NCI-H1048 (cell line): ENCODE measurements around the gene ITPR3.
"Not testable (repeated sequence)": the region's sequence is repeated elsewhere in the genome, so short reads cannot be mapped to it uniquely, and the experiment has no call there.

Experiments
- DNase-seq: peaks from one replicate; lab custom pipeline; 2025; lab: John Stamatoyannopoulos, UW

The ITPR3 gene

GRCh38 chr6:33591424-33592032 is 29.6 kb upstream of the ITPR3 start:
- no peak for DNase-seq

- no peak for DNase-seq
These were observed 28.9 kb upstream of the ITPR3 start for GRCh38 chr6:33592280-33592594.

DNA sequence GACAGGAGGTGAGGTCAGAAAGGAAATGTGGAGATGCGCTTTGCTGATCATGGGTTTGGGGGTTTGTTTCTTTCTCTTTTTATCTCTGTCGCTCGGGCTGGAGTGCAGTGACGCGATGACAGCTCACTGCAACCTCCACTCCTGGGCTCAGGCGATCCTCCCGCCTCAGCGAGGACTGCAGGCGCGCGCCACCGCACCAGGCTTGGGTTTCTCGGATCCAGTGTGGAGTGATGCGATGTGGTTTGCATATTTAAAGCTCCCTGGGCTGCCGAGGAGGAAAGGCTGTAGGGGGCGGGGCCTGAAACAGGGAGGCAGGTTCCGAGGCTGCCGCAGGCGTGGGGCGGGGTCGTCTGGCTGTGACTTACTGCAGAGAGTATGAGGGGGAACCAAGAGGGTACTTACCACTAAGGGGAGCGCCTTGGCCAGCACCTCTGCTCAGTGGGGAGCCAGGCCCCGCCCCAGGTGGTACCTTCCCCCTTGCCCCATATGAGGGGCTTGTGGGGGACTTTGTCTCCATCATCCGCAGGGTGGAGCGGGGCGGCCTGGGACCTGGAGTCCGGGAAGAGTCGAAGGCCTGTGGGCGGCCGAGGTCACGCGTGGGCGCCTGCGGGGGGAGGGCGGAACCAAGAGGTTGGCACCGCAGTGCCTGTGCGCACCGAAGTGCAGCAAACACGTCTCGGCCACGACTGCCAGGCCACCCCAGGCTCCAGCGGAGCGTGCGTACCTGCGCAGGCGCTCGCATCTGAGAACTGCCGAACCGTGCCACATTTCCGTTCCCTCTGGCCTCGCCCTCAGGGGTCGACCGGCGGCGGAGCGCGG is 28.3 kb upstream of the ITPR3 start:
- no peak for DNase-seq

DNA sequence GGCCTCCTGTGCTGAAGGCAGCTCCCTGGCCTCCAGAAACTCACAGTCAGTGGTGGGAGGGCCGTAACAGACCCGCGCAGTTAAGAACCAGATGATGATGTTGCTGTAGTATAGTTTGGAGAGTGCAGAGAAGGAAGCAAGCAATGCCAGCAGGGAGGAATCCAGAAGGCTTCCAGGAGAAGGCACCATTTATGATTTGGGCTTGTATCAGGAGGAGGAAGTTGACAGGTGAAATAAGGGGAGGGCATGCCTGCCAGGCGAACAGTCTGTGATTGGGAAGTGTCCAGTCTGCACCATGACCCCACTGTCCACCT is 27.8 kb upstream of the ITPR3 start:
- no peak for DNase-seq

- no peak for DNase-seq
These were observed 25.9 kb upstream of the ITPR3 start for GRCh38 chr6:33595001-33595846.

DNA sequence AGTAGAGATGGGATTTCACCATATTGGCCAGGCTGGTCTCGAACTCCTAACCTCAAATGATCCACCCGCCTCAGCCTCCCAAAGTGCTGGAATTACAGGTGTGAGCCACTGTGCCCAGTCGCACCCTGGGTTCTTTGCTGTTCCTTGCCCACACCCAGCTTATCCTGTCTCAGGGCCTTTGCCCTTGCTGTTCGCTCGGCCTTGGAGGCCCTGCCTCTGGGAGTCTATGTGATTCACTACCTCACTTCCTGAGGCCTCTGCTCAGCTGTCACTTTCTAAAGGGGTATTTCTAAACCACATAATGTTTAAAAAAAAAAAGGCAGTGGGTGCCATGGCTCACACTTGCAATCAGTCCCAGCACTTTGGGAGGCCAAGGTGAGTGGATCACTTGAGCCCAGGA is 24.2 kb upstream of the ITPR3 start:
- DNase-seq: not testable (repeated sequence)

DNA sequence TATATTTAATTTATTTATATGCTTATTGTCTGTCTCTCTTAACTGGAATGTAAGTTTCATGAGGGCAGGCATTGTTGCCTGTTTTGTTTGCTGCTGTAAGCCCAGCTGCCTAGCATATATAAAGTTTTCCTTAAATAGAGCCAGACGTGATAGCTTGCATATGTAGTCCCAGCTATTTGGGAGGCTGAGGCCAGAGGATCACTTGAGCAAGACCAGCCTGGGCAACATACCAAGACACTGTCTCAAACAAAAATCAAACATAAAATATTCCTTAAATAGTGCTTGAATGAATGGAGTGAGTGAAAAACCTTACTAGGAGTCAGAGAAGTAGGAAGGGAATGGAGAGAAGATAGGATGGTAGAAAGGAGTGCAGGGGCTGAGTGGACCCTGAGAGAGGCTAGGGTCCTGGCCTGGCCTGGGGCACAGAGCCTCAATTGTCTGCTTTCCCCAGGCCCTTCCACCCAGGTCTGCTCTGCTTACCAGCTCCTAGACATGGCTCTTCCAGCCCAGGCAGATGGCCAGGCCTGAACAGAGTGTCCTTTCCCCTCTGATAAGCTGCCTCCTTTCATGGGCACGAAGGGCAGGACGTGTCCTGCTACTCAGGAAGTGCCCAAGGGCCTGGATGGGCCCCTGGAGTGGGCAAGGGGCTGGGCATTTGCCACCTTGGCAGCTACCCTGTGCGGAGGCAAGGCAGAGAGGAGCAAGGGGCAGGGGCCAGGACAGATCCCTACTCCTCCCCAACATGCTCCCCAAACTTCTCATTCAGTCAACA is 23.4 kb upstream of the ITPR3 start:
- no peak for DNase-seq

- DNase-seq: no peak
These were observed 21.6 kb upstream of the ITPR3 start for GRCh38 chr6:33599413-33599938.

GRCh38 chr6:33600761-33601160 is 20.4 kb upstream of the ITPR3 start:
- no peak for DNase-seq

- DNase-seq: no peak
These were observed 18.9 kb upstream of the ITPR3 start for GRCh38 chr6:33602180-33602579.

GRCh38 chr6:33604941-33605854 is 15.9 kb upstream of the ITPR3 start:
- no peak for DNase-seq

DNA sequence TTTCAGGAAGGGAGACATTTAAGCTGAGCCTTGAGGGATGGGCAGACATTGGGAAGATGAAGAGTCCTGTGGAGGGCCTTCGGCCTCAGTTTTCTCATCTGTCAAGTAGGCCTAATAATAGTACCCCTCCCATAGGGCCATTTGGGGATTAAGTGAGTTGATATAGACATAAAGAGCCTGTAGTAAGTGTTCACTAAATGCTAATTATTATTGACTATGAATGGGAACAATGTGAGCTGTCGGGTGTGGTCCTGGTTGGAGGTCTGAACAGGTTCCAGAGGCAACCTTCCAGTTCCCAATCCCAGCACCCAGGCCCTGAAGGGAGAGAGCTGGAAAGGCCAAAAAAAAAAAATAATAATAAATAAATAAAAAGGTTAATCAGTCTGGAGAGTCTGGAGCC is 14.5 kb upstream of the ITPR3 start:
- no peak for DNase-seq

- no peak for DNase-seq
These were observed 13.9 kb upstream of the ITPR3 start for GRCh38 chr6:33607126-33607783.

- DNase-seq: no peak
These were observed 13.3 kb upstream of the ITPR3 start for GRCh38 chr6:33607784-33608161.

DNA sequence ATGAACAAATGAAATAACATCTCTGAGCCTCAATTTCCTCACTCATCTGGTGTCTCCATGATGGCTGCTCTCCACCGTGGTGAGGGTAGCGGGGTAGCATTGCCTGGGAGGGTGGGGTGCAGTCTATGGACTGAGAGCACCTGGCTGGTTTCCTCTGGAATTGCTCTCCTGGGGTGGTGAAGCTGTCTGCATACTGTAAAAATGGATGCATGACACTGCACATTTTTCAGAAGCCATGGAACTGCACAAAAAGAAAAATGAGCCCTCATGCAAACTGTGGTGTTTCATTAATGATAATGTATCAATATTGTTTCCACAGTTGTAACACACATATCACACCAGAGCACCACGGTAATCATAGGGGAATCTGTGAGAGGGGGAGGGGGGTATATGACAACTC is 12.1 kb upstream of the ITPR3 start:
- DNase-seq: no peak

DNA sequence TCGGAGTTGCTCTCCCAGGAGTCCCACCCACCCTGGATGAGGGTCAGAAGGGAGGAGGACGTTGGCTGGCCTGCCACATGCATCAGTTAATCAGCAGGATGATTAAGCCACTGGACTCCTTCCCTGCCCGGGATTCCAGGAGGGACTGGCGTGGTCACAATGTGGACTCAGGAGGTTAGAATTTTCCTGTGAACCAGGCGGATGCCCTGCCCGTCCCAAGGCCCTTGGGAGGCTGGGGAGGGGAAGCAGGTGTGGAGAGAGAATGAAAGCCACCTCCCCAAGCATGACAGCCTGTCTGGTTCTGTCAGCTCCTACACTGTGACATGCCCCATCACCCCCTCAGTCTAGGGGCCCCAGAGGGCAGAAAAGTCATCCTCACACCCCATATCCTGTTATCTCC is 11.6 kb upstream of the ITPR3 start:
- no peak for DNase-seq

GRCh38 chr6:33610067-33610466 is 11.1 kb upstream of the ITPR3 start:
- DNase-seq: no peak

DNA sequence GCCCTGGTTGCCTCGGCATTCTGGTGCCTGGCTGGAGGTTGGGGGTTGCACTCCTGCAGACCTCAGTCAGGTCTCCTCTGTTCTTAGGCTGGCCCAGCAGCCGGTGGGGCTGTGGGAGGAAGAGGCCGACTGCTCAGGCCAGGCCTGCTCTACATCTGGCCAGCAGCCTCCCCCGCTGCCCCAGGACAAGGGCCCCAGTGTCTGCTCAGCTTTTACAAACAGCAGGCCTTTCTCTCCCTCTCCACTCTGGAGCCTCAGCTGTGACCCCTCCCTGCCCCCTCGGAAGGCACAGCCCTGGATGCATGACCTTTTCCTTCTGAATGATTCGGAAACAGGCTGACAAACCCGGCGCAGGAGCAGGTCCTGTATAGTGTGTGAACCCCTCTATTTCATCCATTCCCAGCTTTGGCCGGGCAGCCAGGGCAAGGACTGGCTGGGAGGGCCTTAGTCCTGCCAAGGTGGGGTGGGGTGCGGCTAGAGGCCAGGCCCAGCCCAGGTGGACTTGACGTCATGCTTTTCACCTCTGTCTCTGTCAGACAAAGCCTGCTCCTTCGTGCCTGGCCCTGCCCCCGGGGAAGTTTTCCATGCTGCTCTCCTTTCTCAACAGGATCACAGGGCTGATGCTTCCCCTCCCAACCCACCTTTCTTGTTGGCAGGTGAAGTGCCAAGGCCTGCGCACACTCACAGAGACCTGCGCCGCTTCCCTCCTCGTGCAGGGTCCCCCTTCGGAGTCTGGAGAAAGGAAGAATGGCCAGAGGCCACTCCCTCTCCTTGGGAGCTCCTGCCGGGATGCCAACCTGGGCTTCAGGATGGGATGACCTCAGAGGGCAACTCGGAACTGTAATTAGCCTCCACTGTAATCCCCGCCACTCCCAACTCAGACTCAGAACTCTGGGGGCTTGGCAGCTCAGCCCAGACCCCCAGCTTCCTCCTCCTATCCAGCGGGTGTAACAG is 10.1 kb upstream of the ITPR3 start:
- no peak for DNase-seq

- DNase-seq: no peak
These were observed 7.9 kb upstream of the ITPR3 start for GRCh38 chr6:33613146-33613794.
